Urothelium cell line (cell line): ENCODE measurements around the gene IGF2BP1.

ENCODE experiments used
- DNase-seq: peaks from one replicate; pipeline ENCODE4 v3.0.0; 2011; ENCODE audit warnings: low spot score, mixed read lengths
- FAIRE-seq: peaks from 2 replicates; lab custom pipeline; 2011; peaks lifted over from hg19 to GRCh38; lab: Jason Lieb, UNC

IGF2BP1 gene

GRCh38 chr17:48997103-48997826 is at the start of gene IGF2BP1:
TSS of gene IGF2BP1 (plus strand) at chr17:48997385. CDS start at chr17:48997746, 361 bp downstream.
- FAIRE-seq (no peak), DNase-seq (no peak)

GRCh38 chr17:48951572-48951971 is 45.6 kb upstream of the IGF2BP1 start:
- DNase-seq (no peak), FAIRE-seq (no peak)

- DNase-seq, result no peak
- no peak for FAIRE-seq
Measured at GRCh38 chr17:48952904-48953303, 44.3 kb upstream of the IGF2BP1 start.

GRCh38 chr17:48954300-48954755 is 42.9 kb upstream of the IGF2BP1 start:
- DNase-seq (no peak), FAIRE-seq (no peak)

GRCh38 chr17:48960834-48961515 is 36.2 kb upstream of the IGF2BP1 start:
- no peak for DNase-seq
- FAIRE-seq, result no peak

- DNase-seq, result peak; percentile 82
- no peak for FAIRE-seq
Measured at GRCh38 chr17:48961516-48962233, 35.5 kb upstream of the IGF2BP1 start.

- FAIRE-seq, result no peak
- no peak for DNase-seq
Measured at GRCh38 chr17:48970224-48970623, 27.0 kb upstream of the IGF2BP1 start.

- no peak for FAIRE-seq
Measured at GRCh38 chr17:48970865-48971687, 26.1 kb upstream of the IGF2BP1 start.

GRCh38 chr17:48972749-48973097 is 24.5 kb upstream of the IGF2BP1 start:
- no peak for DNase-seq
- no peak for FAIRE-seq

More at GRCh38 chr17:48970865-48971687, 26.1 kb upstream of the IGF2BP1 start:
- no peak for DNase-seq

GRCh38 chr17:48973806-48974205 is 23.4 kb upstream of the IGF2BP1 start:
- no peak for DNase-seq
- no peak for FAIRE-seq

- DNase-seq (no peak), FAIRE-seq (no peak)
Measured at GRCh38 chr17:48981927-48982539, 15.2 kb upstream of the IGF2BP1 start.

GRCh38 chr17:48985436-48986245 is 11.5 kb upstream of the IGF2BP1 start:
- no peak for FAIRE-seq

GRCh38 chr17:48989100-48989499 is 8.1 kb upstream of the IGF2BP1 start:
- DNase-seq (no peak), FAIRE-seq (no peak)

More at GRCh38 chr17:48985436-48986245, 11.5 kb upstream of the IGF2BP1 start:
- no peak for DNase-seq

- DNase-seq (no peak), FAIRE-seq (no peak)
Measured at GRCh38 chr17:48990882-48991357, 6.3 kb upstream of the IGF2BP1 start.

GRCh38 chr17:48992444-48992843 is 4.7 kb upstream of the IGF2BP1 start:
- no peak for FAIRE-seq

GRCh38 chr17:48993305-48993704 is 3.9 kb upstream of the IGF2BP1 start:
- DNase-seq (no peak), FAIRE-seq (no peak)

More at GRCh38 chr17:48992444-48992843, 4.7 kb upstream of the IGF2BP1 start:
- DNase-seq, result no peak

GRCh38 chr17:48993951-48994350 is 3.2 kb upstream of the IGF2BP1 start:
- DNase-seq, result no peak
- no peak for FAIRE-seq

- no peak for DNase-seq
- peak; percentile 23 for FAIRE-seq
Measured at GRCh38 chr17:48994549-48995303, 2.5 kb upstream of the IGF2BP1 start.
